Coronary artery (tissue), 2 donors: ENCODE data around the gene DYNLT5.
"Not testable (repeated sequence)": the region's sequence is repeated elsewhere in the genome, so short reads cannot be mapped to it uniquely, and the experiment has no call there.

Experiments
- DNase-seq: peaks from one replicate; pipeline ENCODE4 v3.0.0-alpha.2; 2017; ENCODE audit warnings: low spot score
- H3K27ac ChIP-seq, 2 donors: fragments of 200-600 bp; sonication (generic); one replicate each; pipeline ENCODE4 v1.5.1; 2016 to 2019
- H3K4me3 ChIP-seq: fragments of 200-600 bp; sonication (generic); 2 replicates; pipeline ENCODE4 v1.5.1; 2016; ENCODE audit warnings: mild to moderate bottlenecking, moderate library complexity
- CTCF ChIP-seq: fragments of 200-600 bp; sonication (generic); IDR thresholded peaks from one replicate; pipeline ENCODE4 v1.5.1; 2019; ENCODE audit warnings: antibody characterized with exemption

The DYNLT5 gene

GRCh38 chr1:66787641-66788040, 35.4 kb downstream of the DYNLT5 start:
- no peak for DNase-seq
- no peak for TF ChIP-seq CTCF
- no peak overlapping the region for H3K4me3 ChIP-seq
- H3K27ac ChIP-seq, result no peak overlapping the region

GRCh38 chr1:66788231-66788939, 36.1 kb downstream of the DYNLT5 start:
- no peak for TF ChIP-seq CTCF
- no peak overlapping the region for H3K27ac ChIP-seq
- DNase-seq, result no peak
- no peak overlapping the region for H3K4me3 ChIP-seq

- no peak for DNase-seq
- no peak overlapping the region for H3K27ac ChIP-seq
- H3K4me3 ChIP-seq, result no peak overlapping the region
- TF ChIP-seq CTCF, result no peak
These were observed 39.7 kb downstream of the DYNLT5 start for GRCh38 chr1:66791621-66792610.

- not testable (repeated sequence) for H3K4me3 ChIP-seq, H3K27ac ChIP-seq, DNase-seq
These were observed 43.6 kb downstream of the DYNLT5 start for GRCh38 chr1:66795839-66796238.

- TF ChIP-seq CTCF, result no peak
- DNase-seq, result no peak
- Histone ChIP-seq H3K4me3 (no peak overlapping the region), H3K27ac (no peak overlapping the region)
These were observed 57.0 kb downstream of the DYNLT5 start for GRCh38 chr1:66809245-66809644.

- no peak overlapping the region for H3K27ac ChIP-seq
- H3K4me3 ChIP-seq, result no peak overlapping the region
- no peak for TF ChIP-seq CTCF
- DNase-seq, result no peak
These were observed 57.6 kb downstream of the DYNLT5 start for GRCh38 chr1:66809736-66810326.

- no peak for DNase-seq
- Histone ChIP-seq H3K27ac (no peak overlapping the region), H3K4me3 (no peak overlapping the region)
- TF ChIP-seq CTCF, result no peak
These were observed 72.5 kb downstream of the DYNLT5 start for GRCh38 chr1:66824771-66825170.
